CD4-positive, CD25-positive, alpha-beta regulatory T cell (primary cell): ENCODE data around the gene HS1BP3. TPM values are rescaled to one million over a fixed set of nuclear protein-coding genes. Genes with fewer than 3 reads are reported as not detected.
A peak's percentile ranks its signal among the peaks of the same experiment; 100 is the strongest.

Experiments
- ATAC-seq, 2 donors: fragments of 150-1000 bp; cut with Tn5 transposase; one replicate each; pipeline ENCODE4 v1.10.0; 2021; ENCODE audit warnings: low read depth in 2 of 2, moderate number of reproducible peaks in 2 of 2, moderate library complexity in 1 of 2
- DNase-seq, 3 donors: peaks; one replicate each; pipeline versions ENCODE4 v3.0.0 to v3.0.0-alpha.2; 2012 to 2022; ENCODE audit warnings: mixed read lengths in 1 of 3
- H3K27ac ChIP-seq: one replicate; pipeline ENCODE4 v1.7.0; 2013; ENCODE audit warnings: mild to moderate bottlenecking, low read length; ENCODE audit not compliant: insufficient read depth, poor library complexity, severe bottlenecking
- H3K27me3 ChIP-seq: one replicate; pipeline ENCODE4 v1.7.0; 2013; ENCODE audit warnings: low read length; ENCODE audit not compliant: control insufficient read depth, insufficient read depth
- H3K36me3 ChIP-seq: one replicate; pipeline ENCODE4 v1.7.0; 2013; ENCODE audit warnings: mild to moderate bottlenecking, low read length, moderate library complexity; ENCODE audit not compliant: control insufficient read depth, insufficient read depth
- H3K4me1 ChIP-seq: 2 replicates; pipeline ENCODE4 v1.7.0; 2013; ENCODE audit warnings: mild to moderate bottlenecking, low read length; ENCODE audit not compliant: insufficient read depth, control insufficient read depth, poor library complexity, severe bottlenecking
- H3K4me3 ChIP-seq: one replicate; pipeline ENCODE4 v1.7.0; 2013; ENCODE audit warnings: low read depth, mild to moderate bottlenecking, low read length, moderate library complexity
- H3K9me3 ChIP-seq, 2 experiments: 1 replicate in 1 of 2; 2 replicates in 1 of 2; pipeline ENCODE4 v1.7.0; 2013; ENCODE audit warnings: low read length in 2 of 2, mild to moderate bottlenecking in 1 of 2, moderate library complexity in 1 of 2; ENCODE audit not compliant: control insufficient read depth in 2 of 2
- H3K27ac Mint-ChIP-seq, 3 donors: one replicate each; pipeline ENCODE4 v1.8.0; 2020 to 2022; ENCODE audit warnings: mild to moderate bottlenecking in 3 of 3, mixed read lengths in 3 of 3, moderate library complexity in 2 of 3
- H3K27me3 Mint-ChIP-seq: one replicate; pipeline ENCODE4 v1.8.0; 2022; ENCODE audit warnings: mild to moderate bottlenecking, mixed read lengths
- H3K36me3 Mint-ChIP-seq: one replicate; pipeline ENCODE4 v1.8.0; 2020; ENCODE audit warnings: mixed read lengths
- H3K4me1 Mint-ChIP-seq, 4 donors: one replicate each; pipeline ENCODE4 v1.8.0; 2020 to 2022; ENCODE audit warnings: mixed read lengths in 4 of 4, mild to moderate bottlenecking in 1 of 4
- H3K4me3 Mint-ChIP-seq, 4 donors: one replicate each; pipeline ENCODE4 v1.8.0; 2020 to 2022; ENCODE audit warnings: mild to moderate bottlenecking in 4 of 4, mixed read lengths in 4 of 4, moderate library complexity in 3 of 4
- H3K9me3 Mint-ChIP-seq, 7 donors: one replicate each; pipeline ENCODE4 v1.8.0; 2020 to 2022; ENCODE audit warnings: mixed read lengths in 7 of 7, mild to moderate bottlenecking in 3 of 7, moderate library complexity in 2 of 7
- polyA plus RNA-seq, 4 donors: library from polyadenylated mRNA; unstranded; fragments of 300-500 nt; fragmentation: Illumina TruSeq; gene quantifications; one replicate each; pipeline ENCODE4 v1.2.3, GENCODE V29; 2021
- total RNA-seq: library from RNA; stranded (reverse); gene quantifications from one replicate; pipeline ENCODE4 v1.2.3, GENCODE V29; 2022

The HS1BP3 gene
- total and polyA plus RNA-seq, 5 donors from 2014 or later, result 13.6 to 22.5 (median 20.5) TPM

DNA sequence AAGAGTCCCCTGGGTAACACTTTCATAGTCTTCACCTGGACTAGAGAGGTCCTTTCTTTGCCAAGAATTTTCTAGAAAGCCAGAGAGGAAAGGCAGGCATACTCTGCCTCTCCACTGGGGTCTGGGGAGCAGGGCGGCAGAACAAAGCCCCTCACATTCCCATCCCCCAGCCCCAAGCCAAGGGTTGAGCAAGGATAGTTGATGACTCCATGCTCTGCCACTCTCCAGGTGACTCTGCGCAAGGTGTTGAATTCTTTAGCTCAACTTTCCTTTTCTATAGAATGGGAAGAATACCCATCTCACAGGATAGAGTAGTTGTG, 13.1 kb upstream of the HS1BP3 start:
- Histone ChIP-seq H3K4me3 (no peak overlapping the region), H3K4me1 (peaks cover 26% of the 10 kb centered on the region), H3K27me3 (peaks cover 24% of the 10 kb centered on the region), H3K27ac (no peak overlapping the region), H3K36me3 (no peaks in the 10 kb centered on the region), H3K9me3 (no peaks in the 10 kb centered on the region)
- no peaks in the 10 kb centered on the region for H3K36me3 Mint-ChIP-seq
- peaks cover 0 to 22% (median 5%) of the 10 kb centered on the region in 4 donors for H3K4me1 Mint-ChIP-seq
- H3K9me3 Mint-ChIP-seq, result peaks cover 0 to 4% (median 0%) of the 10 kb centered on the region in 7 donors
- ATAC-seq (no peak), DNase-seq (no peak)
- peak overlapping the region in 1 of 4 donors; percentile 44 for H3K4me3 Mint-ChIP-seq
- no peak overlapping the region for H3K27ac Mint-ChIP-seq
- peaks cover 81% of the 10 kb centered on the region for H3K27me3 Mint-ChIP-seq

DNA sequence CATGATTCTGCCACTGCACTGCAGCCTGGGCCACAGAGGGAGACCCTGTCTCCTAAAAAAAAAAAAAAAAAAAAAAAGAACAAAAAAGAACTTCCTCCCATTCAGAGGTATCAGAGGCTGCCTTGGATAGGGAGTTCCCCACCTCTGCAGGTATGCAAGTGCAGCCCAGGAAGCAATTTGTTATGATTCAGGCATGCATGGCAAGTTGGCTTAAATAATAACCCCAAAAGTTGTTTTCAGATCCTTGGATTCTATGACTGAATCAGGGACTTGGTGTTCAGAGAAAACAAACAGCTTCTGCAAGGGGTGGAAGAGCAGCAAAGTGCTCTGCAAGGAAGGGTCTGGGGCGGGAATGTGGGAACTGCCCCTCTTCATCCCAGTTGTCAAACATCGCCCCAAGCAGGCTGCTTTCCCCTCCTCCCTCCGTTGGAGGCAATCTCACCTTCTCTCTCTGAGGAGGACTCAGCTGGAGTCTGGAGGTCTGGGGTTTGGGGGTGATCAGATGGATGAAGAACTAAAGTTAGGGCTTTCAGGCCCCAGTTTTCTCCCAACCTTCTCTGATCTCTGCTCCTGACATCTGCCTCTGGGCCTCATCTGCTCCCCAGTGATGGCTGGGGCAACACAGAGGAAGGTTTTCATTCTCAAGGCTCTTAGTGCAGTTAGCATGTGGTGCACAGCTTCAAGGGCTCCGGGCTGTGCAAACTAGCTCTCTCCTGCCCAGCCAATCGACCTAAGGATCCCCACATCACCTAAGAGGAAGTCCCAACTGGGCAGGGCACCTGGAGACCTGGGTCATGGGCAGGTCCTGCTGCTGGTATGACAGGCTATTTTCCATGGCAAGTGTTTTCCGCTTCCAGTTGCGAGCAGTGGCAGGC, 12.5 kb upstream of the HS1BP3 start:
- H3K4me1 ChIP-seq, result peaks cover 26% of the 10 kb centered on the region
- ATAC-seq, result no peak
- Mint-ChIP-seq H3K4me1 (peaks cover 0 to 22% (median 5%) of the 10 kb centered on the region in 4 donors), H3K27me3 (peaks cover 80% of the 10 kb centered on the region), H3K36me3 (no peaks in the 10 kb centered on the region), H3K27ac (no peak overlapping the region), H3K4me3 (peak overlapping the region in 1 of 4 donors; percentile 44), H3K9me3 (peaks cover 0 to 4% (median 0%) of the 10 kb centered on the region in 7 donors)
- peaks cover 19% of the 10 kb centered on the region for H3K27me3 ChIP-seq
- no peak for DNase-seq
- H3K27ac ChIP-seq, result no peak overlapping the region
- H3K4me3 ChIP-seq, result no peak overlapping the region
- no peaks in the 10 kb centered on the region for H3K36me3 ChIP-seq
- H3K9me3 ChIP-seq, result no peaks in the 10 kb centered on the region

DNA sequence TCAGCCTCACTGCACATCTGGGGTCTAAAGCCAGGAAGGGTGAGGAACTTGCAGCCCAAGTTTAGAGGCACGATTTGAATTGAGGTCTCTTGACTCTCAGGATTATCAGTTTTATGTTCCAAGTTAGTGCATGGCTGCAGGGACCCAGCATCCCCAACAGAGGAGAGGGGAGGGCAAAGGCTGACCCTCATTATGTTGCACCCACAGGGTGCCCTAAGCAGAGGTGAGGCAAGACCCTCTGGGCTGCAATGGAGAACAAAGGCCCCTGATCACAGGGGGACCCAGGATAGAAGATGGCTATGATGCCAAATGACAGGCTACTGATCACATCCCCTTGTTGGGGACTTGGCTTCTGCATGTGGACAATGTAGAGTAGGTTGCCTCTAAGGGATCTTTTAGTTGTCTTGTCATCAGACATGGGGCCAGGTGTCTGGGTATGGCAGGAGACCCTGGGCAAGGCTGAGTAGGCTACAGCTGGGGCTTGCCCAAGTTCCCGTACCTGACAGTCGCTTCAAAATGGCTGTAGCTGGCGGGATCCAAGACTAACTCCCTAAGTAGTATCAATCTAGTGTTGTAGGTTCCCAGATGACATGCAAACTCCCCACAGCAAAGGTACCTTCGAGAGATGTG, 11.5 kb upstream of the HS1BP3 start:
- Histone ChIP-seq H3K4me1 (peaks cover 23% of the 10 kb centered on the region), H3K4me3 (no peak overlapping the region), H3K27me3 (peaks cover 18% of the 10 kb centered on the region), H3K36me3 (no peaks in the 10 kb centered on the region), H3K9me3 (no peaks in the 10 kb centered on the region), H3K27ac (no peak overlapping the region)
- peaks cover 81% of the 10 kb centered on the region for H3K27me3 Mint-ChIP-seq
- H3K9me3 Mint-ChIP-seq, result peaks cover 0 to 4% (median 0%) of the 10 kb centered on the region in 7 donors
- peaks cover 0 to 14% (median 5%) of the 10 kb centered on the region in 4 donors for H3K4me1 Mint-ChIP-seq
- no peak for ATAC-seq
- no peak overlapping the region for H3K27ac Mint-ChIP-seq
- no peaks in the 10 kb centered on the region for H3K36me3 Mint-ChIP-seq
- no peak overlapping the region for H3K4me3 Mint-ChIP-seq
- DNase-seq, result no peak

DNA sequence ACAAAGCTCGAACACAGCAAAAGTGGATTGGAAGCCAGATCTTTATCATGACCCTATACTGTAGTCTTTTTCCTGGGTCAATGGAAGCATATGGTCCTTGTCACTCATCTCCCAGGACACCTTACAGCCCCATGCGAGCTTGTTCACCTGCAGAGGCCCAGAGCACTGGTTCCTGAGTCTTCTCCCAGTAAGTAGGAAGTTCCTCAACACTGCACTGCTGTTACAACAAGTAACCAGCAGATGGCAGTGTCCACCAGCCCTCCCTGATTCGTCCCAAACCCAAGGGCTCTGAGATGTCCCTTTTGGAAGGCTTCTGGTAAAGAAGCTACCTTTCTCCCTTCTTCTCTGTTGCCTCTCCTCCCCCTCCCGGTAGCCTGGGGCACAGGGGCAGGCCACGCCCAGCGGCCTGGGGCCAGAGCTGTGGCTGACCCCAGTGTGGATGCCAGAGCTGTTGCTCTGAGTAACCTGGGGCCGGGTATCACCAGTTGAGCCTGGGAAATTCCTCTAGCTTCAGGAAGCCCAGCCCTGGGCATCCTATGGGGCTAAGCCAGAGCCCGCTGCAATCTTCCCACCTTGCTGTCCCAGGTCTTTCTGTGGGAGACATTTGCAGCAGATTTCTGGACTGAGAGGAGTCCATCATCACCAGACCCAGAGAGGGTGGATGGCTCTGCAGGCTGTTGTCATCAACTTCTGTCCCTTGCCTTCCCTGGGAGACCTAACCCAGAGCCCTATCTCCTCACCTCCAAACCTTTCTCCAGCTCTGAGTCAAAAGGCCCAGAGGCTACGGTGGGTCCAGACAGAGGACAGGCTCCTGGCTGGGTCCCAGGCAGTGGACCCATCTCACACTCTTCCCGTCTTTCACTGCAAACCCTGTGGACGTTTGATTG, 10.8 kb upstream of the HS1BP3 start:
- Mint-ChIP-seq H3K36me3 (no peaks in the 10 kb centered on the region), H3K27me3 (peaks cover 85% of the 10 kb centered on the region), H3K27ac (no peak overlapping the region), H3K4me1 (peaks cover 0 to 14% (median 5%) of the 10 kb centered on the region in 4 donors), H3K4me3 (no peak overlapping the region), H3K9me3 (peaks cover 0 to 4% (median 0%) of the 10 kb centered on the region in 7 donors)
- Histone ChIP-seq H3K4me1 (peaks cover 20% of the 10 kb centered on the region), H3K27me3 (peaks cover 18% of the 10 kb centered on the region), H3K4me3 (no peak overlapping the region), H3K36me3 (no peaks in the 10 kb centered on the region), H3K9me3 (no peaks in the 10 kb centered on the region), H3K27ac (no peak overlapping the region)
- ATAC-seq (peak; percentile 59 to 69), DNase-seq (peak; percentile 55 to 76 (median 64))

DNA sequence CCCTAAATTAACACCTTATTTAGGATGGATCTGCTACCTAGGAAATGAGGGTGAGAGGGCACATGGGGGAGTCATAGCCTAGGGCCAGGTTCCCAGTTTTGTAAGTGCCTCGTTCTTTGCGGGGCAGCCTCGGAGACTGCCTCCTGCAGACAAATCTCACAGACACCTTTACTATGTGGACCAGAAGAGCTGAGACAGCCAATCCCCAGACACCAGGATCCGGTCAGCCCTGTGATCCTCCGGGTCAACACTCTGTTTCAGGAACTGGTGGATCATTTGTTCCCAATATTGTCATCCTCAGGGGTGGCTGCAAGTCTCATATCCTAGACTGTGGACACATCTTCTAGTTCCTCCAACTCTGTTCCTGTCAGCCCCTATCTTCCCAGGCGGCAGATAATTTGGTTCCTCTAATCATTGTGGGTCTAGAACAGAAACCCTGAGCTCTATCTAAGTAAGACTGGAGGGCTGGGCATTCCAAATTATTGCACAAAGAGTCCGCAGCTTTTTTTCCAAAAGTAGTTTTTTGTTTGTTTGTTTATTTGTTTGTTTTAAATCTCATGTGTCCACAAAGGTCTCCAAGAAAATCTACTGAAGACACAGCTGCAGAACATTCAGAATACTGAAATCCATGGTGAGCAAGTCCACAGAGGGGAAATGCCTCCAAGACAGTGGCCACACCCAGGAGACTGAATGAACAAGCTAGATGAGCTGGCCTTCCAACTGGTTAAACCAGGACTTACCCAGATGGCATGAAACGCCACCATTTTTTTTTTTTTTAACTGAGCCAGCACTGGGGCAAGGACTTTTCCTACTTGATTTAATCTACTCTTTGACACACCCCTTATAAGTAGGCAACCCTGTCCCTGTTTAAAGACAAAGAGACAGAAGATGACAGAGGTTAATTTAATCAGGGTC, 9.9 kb upstream of the HS1BP3 start:
- H3K9me3 Mint-ChIP-seq, result peaks cover 0 to 3% (median 0%) of the 10 kb centered on the region in 7 donors
- H3K27me3 Mint-ChIP-seq, result peaks cover 82% of the 10 kb centered on the region
- Histone ChIP-seq H3K36me3 (no peaks in the 10 kb centered on the region), H3K4me3 (no peak overlapping the region), H3K27me3 (peaks cover 18% of the 10 kb centered on the region), H3K9me3 (no peaks in the 10 kb centered on the region), H3K4me1 (peaks cover 11% of the 10 kb centered on the region), H3K27ac (no peak overlapping the region)
- no peak overlapping the region for H3K4me3 Mint-ChIP-seq
- H3K36me3 Mint-ChIP-seq, result no peaks in the 10 kb centered on the region
- no peak overlapping the region for H3K27ac Mint-ChIP-seq
- DNase-seq, result no peak
- no peak for ATAC-seq
- H3K4me1 Mint-ChIP-seq, result peaks cover 0 to 9% (median 4%) of the 10 kb centered on the region in 4 donors

DNA sequence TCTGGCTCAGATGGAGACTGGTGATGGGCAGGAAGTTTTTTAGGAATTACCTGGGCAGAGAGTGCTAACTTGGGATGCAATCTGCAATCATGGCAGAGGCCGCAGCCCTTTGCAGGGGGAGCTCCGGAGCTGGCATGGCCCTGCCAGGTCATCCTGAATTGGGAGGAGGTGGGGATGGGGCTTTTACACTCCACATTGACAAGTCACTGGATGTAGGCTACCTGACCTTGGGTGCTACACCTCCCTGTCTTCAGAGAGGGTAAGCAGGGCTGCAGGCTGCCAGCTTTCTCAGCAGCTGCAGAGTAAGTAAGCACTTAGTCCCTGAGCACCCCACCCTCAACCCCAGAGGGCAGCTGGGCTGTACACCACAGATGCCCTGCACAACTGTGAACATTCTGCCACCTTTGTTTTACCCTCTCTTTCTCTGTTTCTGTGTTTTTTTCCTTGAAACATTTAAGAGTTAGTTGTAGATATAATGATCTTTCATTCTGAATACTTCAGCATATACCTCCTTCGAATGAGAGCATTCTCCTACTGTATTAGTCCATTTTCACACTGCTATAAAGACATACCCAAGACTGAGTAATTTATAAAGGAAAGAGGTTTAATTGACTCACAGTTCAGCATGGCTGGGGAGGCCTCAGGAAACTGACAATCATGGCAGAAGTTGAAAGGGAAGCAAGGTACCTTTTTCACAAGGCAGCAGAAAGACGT, 6.8 kb upstream of the HS1BP3 start:
- H3K27ac Mint-ChIP-seq, result no peak overlapping the region
- ATAC-seq (no peak), DNase-seq (no peak)
- Histone ChIP-seq H3K36me3 (no peaks in the 10 kb centered on the region), H3K27me3 (peaks cover 4% of the 10 kb centered on the region), H3K27ac (no peak overlapping the region), H3K4me1 (peaks cover 4% of the 10 kb centered on the region), H3K9me3 (no peaks in the 10 kb centered on the region), H3K4me3 (no peak overlapping the region)
- H3K36me3 Mint-ChIP-seq, result no peaks in the 10 kb centered on the region
- no peak overlapping the region for H3K4me3 Mint-ChIP-seq
- peaks cover 0 to 3% (median 0%) of the 10 kb centered on the region in 4 donors for H3K4me1 Mint-ChIP-seq
- no peaks in the 10 kb centered on the region for H3K9me3 Mint-ChIP-seq
- peaks cover 67% of the 10 kb centered on the region for H3K27me3 Mint-ChIP-seq
